GM19035 (cell line): ENCODE data around the gene CHST11.

Experiments used
- ATAC-seq: cut with Tn5 transposase; IDR thresholded peaks from one replicate; pipeline ENCODE4 v1.9.1; 2021; ENCODE audit not compliant: unreplicated experiment

Gene CHST11

GRCh38 chr12:104427547-104427938 is 29.2 kb upstream of the CHST11 start:
- no peak for ATAC-seq

- ATAC-seq, result no peak
These were observed 23.7 kb upstream of the CHST11 start for GRCh38 chr12:104433061-104433460.

GRCh38 chr12:104434129-104434528 is 22.6 kb upstream of the CHST11 start:
- ATAC-seq, result no peak

- ATAC-seq, result no peak
These were observed 21.6 kb upstream of the CHST11 start for GRCh38 chr12:104435175-104435574.

GRCh38 chr12:104435765-104436164 is 21.0 kb upstream of the CHST11 start:
- no peak for ATAC-seq

GRCh38 chr12:104436790-104437189 is 20.0 kb upstream of the CHST11 start:
- ATAC-seq, result no peak

- no peak for ATAC-seq
These were observed 18.6 kb upstream of the CHST11 start for GRCh38 chr12:104438134-104438533.

GRCh38 chr12:104439137-104439536 is 17.6 kb upstream of the CHST11 start:
- ATAC-seq, result no peak

GRCh38 chr12:104443008-104443407 is 13.7 kb upstream of the CHST11 start:
- ATAC-seq, result no peak

GRCh38 chr12:104446646-104447421 is 9.9 kb upstream of the CHST11 start:
- ATAC-seq, result no peak

- no peak for ATAC-seq
These were observed 8.7 kb upstream of the CHST11 start for GRCh38 chr12:104448031-104448430.

- ATAC-seq, result no peak
These were observed 8.3 kb upstream of the CHST11 start for GRCh38 chr12:104448451-104448850.

- ATAC-seq, result no peak
These were observed 6.0 kb upstream of the CHST11 start for GRCh38 chr12:104450700-104451099.

GRCh38 chr12:104452087-104452486 is 4.7 kb upstream of the CHST11 start:
- ATAC-seq, result no peak

GRCh38 chr12:104453133-104453532 is 3.6 kb upstream of the CHST11 start:
- no peak for ATAC-seq

GRCh38 chr12:104454997-104455396 is 1.8 kb upstream of the CHST11 start:
- no peak for ATAC-seq

GRCh38 chr12:104455578-104456416 is 951 bp upstream of the CHST11 start:
- no peak for ATAC-seq

GRCh38 chr12:104456950-104457745 is 400 bp downstream of the CHST11 start:
- peak; percentile 35 for ATAC-seq

GRCh38 chr12:104457746-104458693 is 1.3 kb downstream of the CHST11 start:
- ATAC-seq, result no peak

- ATAC-seq, result no peak
These were observed 2.1 kb downstream of the CHST11 start for GRCh38 chr12:104458694-104459367.
